Calu3 (cell line): ENCODE data around the gene IKBIP. TPM values are rescaled to one million over a fixed set of nuclear protein-coding genes. Genes with fewer than 3 reads are reported as not detected.

ENCODE experiments used
- BruUV-seq: library from RNA; stranded (reverse); fragments of 400-500 nt; replicated peaks from 2 replicates; lab custom pipeline; 2021; lab: Mats Ljungman, UMichigan
- CTCF ChIA-PET: fragments of 300-600 bp; sonication (Branson Sonifier 250); formaldehyde crosslinking; loops from one replicate; lab custom pipeline; 2022; ENCODE audit warnings: antibody characterized with exemption; lab: Charles Lee
- DNase-seq: peaks from one replicate; pipeline ENCODE4 v3.0.0; 2022
- H3K27ac Mint-ChIP-seq: one replicate; pipeline ENCODE4 v1.8.0; 2022; ENCODE audit warnings: mixed read lengths; ENCODE audit not compliant: unreplicated experiment
- H3K27me3 Mint-ChIP-seq: one replicate; pipeline ENCODE4 v1.8.0; 2022; ENCODE audit warnings: mixed read lengths; ENCODE audit not compliant: unreplicated experiment
- H3K36me3 Mint-ChIP-seq: one replicate; pipeline ENCODE4 v1.8.0; 2022; ENCODE audit warnings: mild to moderate bottlenecking, moderate library complexity, mixed read lengths; ENCODE audit not compliant: insufficient read depth, unreplicated experiment
- H3K4me1 Mint-ChIP-seq: one replicate; pipeline ENCODE4 v1.8.0; 2022; ENCODE audit warnings: mild to moderate bottlenecking, low read depth, mixed read lengths; ENCODE audit not compliant: unreplicated experiment
- H3K4me3 Mint-ChIP-seq: one replicate; pipeline ENCODE4 v1.8.0; 2022; ENCODE audit warnings: mild to moderate bottlenecking, low read depth, moderate library complexity, mixed read lengths; ENCODE audit not compliant: unreplicated experiment
- H3K9me3 Mint-ChIP-seq: one replicate; pipeline ENCODE4 v1.8.0; 2022; ENCODE audit warnings: low read depth, mixed read lengths; ENCODE audit not compliant: unreplicated experiment
- CTCF ChIP-seq: fragments of 200-600 bp; IDR thresholded peaks from one replicate; pipeline ENCODE4 v1.8.0; 2022; ENCODE audit warnings: antibody characterized with exemption; ENCODE audit not compliant: unreplicated experiment
- intact Hi-C: fragments of 100-400 bp; cut with micrococcal nuclease; formaldehyde crosslinking; loops from one replicate; pipeline ENCODE4 v1.10.0; 2022; ENCODE audit not compliant: unreplicated experiment
- total RNA-seq: library from RNA; stranded (reverse); gene quantifications from 2 replicates; pipeline ENCODE4 v1.2.3, GENCODE V29; 2022

IKBIP gene
- total RNA-seq, 1 experiment from 2014 or later = 24.7 TPM

GRCh38 chr12:98581101-98581500, 63.5 kb downstream of the IKBIP start:
- Mint-ChIP-seq H3K36me3 (no peaks in the 10 kb centered on the region), H3K4me1 (no peaks in the 10 kb centered on the region), H3K9me3 (no peaks in the 10 kb centered on the region), H3K27ac (no peak overlapping the region), H3K4me3 (no peak overlapping the region), H3K27me3 (no peaks in the 10 kb centered on the region)
- CTCF ChIA-PET = no interaction called here
- DNase-seq = no peak
- intact Hi-C loops = no loop called here
- BruUV-seq = no TSS peak
- no peak for TF ChIP-seq CTCF

- CTCF ChIA-PET = no interaction called here
- no TSS peak for BruUV-seq
- H3K27me3 Mint-ChIP-seq = no peaks in the 10 kb centered on the region
Observed at GRCh38 chr12:98580695-98581094, 63.9 kb downstream of the IKBIP start.

GRCh38 chr12:98579835-98580234, 64.8 kb downstream of the IKBIP start:
- H3K27me3 Mint-ChIP-seq = no peaks in the 10 kb centered on the region
- no peaks in the 10 kb centered on the region for H3K9me3 Mint-ChIP-seq
- BruUV-seq = no TSS peak
- no peak for TF ChIP-seq CTCF
- no peaks in the 10 kb centered on the region for H3K4me1 Mint-ChIP-seq
- no peaks in the 10 kb centered on the region for H3K36me3 Mint-ChIP-seq
- no peak for DNase-seq
- CTCF ChIA-PET = no interaction called here
- H3K4me3 Mint-ChIP-seq = no peak overlapping the region
- H3K27ac Mint-ChIP-seq = no peak overlapping the region
- intact Hi-C loops = no loop called here

More at GRCh38 chr12:98580695-98581094, 63.9 kb downstream of the IKBIP start:
- intact Hi-C loops = no loop called here
- Mint-ChIP-seq H3K9me3 (no peaks in the 10 kb centered on the region), H3K4me1 (no peaks in the 10 kb centered on the region), H3K36me3 (no peaks in the 10 kb centered on the region), H3K27ac (no peak overlapping the region), H3K4me3 (no peak overlapping the region)
- DNase-seq = no peak
- TF ChIP-seq CTCF = no peak

GRCh38 chr12:98579347-98579746, 65.2 kb downstream of the IKBIP start:
- Mint-ChIP-seq H3K9me3 (no peaks in the 10 kb centered on the region), H3K4me1 (no peaks in the 10 kb centered on the region), H3K36me3 (no peaks in the 10 kb centered on the region), H3K4me3 (no peak overlapping the region), H3K27me3 (no peaks in the 10 kb centered on the region), H3K27ac (no peak overlapping the region)
- no peak for TF ChIP-seq CTCF
- DNase-seq = no peak
- CTCF ChIA-PET = interaction anchor here (0.9 kb wide), 1 partner anchor 12 kb away, joined by 3 read pairs; no protein-coding TSS in a partner anchor
- intact Hi-C loops = no loop called here
- BruUV-seq = no TSS peak
